ENCODE measurements around the gene IKZF2.

The IKZF2 gene

DNA sequence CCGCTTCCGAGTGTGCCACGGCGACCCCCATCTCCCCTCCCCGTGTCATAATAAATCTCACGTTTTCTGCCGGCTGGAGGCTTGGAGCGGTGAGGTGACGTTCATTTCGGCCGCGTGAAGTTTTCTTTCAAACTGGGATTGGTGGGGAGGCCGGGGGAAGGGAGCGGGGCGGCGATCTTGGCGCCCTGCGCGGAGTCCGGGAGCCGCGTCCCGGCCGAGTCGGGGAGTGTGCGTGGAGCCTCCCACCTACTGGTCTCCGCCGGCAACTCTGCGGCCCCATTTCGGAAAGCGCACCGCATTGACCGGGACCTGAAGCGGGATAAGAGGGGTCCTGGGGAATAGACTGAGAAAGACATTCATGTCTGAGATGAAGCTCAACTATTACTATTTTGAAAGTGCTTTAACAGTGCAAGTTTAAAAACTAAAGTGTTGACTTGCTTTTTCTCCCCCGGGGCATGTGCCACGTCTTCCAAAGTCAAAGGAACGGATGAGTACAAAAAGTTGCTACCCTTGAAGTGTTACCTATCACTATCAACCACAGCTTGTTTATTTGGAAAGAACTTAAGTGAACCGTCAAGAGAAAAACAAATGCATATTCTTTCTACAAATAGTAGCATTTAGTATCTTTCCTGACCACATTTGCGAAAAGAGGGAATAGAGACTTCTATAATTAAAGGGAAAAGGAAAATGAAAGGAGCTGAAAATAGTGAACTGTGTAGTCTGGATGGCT, 818 bp upstream of the IKZF2 start:
- DNase-seq = peak; percentile 44

DNA sequence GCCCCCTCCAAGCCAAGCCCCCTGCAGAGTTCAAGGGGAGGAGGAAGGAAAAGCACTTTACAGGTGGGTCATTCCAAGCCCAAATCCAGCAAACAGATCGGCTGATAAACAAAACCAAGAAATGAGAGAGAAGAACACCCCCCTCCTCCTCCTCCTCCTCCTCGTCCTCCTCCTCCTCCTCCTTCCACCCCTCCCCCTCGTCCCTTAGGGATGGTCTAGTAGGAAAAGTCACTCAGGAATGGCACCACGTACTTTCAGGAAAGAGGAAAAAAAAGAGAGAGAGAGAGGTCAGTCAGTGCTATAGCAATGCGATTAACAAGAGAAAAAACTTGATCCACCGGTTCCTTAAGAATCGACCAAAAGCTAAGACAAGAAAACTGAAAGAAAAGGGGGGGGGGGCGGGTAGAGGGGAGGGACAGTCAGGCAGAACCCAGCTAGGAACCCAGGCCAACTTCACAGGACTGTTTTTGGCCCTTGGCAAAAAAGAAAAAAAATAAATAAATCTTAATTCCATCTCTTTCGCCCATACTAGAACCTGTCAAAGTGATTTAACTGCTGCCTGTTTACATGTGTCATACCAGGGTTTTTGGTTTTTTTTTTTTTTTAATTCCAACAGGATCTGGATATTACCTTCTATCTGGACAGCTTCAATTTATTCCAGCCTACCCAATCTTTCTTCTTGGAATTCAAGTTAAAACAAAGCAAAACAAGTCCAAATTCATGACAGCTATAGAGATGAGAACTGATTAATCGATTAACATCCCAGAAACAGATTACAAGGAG, 906 bp downstream of the IKZF2 start:
- no peak for DNase-seq

DNA sequence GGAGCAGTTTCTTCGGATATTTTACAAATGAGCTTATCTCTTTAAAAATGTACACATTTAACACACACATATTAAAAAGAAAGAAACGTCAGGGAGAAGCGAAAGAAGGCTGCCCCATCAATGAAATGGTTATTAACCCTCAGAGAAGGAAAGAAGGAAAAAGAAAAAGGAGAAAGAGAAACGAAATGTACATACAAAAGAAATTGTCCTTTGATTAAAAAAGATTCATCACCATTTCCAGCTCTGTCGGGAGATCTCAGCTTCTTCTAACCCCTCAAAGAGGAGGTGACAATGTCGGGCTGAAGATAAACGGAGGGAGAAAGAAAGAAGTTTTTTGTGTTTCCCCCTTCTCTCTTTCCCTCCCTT, 1.5 kb downstream of the IKZF2 start:
- no peak for DNase-seq

DNA sequence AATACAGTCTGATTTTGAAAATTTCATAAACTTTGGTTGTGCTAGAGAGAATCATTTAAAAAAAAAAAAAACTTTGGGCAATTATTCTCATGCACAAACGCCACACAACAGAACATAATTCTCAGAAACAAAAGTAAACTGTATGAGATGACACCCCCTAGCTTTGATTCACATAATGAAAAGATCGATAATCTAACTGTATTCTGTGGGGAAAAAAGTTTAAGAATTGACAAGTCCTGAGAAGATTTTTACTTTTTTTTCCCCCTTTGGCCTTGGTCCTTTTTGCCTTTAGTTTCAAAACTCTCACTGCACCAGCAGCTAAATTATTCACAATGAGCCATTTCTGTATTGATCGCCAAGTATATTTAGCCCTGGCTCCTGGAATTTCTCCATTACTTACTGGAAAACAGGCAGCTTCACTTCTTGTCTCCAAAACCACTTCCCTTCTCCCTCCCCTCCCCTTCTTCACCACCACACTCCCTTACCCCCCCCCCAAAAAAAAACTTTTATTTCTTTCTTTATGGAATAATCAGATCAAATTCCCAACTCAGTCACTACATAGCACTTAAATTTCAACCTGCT, 2.0 kb downstream of the IKZF2 start:
- DNase-seq = no peak

DNA sequence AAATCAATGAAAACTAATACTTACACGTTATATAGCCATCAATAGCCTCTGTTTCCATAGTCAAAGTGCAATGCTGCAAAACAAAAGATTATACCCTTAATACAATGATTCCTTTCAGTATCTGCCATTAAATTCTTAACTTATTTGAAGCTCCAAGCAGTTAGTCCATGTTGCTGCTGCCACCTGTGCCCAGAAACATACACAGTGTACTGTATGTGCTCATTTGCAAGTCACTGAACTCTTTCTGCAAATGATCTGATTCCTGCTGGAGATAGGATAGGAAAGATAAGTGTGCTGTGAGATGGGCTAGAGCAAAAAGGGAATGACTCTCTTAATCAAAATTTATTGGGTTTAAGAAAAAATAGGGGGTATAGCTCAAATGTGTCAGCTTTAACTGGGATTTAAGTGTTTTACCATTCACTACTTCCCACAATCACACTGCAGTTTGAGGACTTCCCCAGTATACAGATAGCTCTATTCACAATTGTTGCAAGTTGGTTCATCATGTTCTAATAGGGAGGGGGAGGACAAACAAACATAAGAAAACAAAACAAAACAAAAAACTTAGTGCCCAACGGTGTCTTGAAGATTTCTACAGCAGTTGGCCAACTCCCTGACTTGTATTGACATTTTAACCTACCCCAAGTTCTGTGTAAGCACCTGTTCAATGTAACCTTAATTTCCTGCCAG, 2.7 kb downstream of the IKZF2 start:
- DNase-seq = no peak

DNA sequence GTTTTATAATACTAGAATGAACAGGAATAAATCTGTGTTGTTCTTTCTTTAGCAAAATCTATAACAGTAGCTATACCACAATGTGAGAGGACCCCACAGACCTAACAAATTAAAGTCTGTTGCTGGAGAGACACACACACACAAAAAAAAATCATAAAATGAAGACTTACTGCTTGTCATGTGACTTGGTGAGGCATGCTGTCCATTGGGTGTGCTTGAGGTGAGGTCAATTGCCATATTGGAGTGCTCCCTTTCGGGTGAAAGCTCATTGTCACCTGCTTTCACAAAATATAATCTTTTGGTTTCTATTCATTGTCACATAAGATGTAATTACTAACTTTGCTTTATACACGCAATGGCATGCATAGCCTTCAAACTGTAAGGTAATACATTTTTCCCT, 3.9 kb downstream of the IKZF2 start:
- DNase-seq = no peak

DNA sequence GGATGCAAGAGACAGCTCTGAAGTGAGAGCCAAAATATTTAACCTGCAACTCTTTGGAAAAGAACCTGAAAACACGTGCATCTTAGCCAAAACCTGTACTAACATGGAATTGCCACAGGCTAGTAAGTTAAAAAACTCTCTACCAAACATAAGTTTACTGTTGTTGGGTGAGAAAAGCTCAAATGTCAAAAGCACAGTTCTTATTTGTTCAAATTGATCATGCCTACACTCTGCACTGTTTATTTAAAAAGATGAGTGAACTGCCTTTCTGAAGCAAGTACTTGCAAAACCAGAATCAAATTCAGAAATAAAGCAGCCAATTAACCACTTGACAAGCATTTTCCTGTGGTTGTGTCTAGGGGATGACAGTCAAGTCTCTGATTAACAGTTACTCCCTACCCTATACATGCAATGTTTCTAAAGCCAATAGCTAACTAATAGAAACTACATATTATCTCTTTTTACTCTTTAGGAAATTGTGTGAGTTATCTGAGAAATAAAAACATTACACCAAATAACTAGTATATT, 5.6 kb downstream of the IKZF2 start:
- DNase-seq = no peak

DNA sequence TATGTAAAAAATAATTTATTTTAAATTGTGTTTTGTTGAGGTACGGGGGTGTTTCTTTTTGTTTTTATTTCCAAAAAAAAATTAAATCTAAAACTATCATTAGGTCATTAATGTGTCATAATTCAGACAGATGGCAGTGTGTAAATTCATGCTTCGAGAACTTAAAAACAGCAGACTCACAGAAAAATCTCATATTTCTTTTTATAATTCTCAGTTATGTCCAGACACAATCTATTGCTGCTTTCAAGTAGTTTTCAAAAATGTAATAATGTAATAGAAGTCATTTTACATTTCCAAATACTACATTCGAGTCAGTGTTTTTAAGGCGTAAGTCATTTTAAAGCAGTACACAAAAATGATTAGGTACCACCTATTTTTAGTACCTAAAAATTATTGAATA, 14.3 kb downstream of the IKZF2 start:
- DNase-seq = no peak

DNA sequence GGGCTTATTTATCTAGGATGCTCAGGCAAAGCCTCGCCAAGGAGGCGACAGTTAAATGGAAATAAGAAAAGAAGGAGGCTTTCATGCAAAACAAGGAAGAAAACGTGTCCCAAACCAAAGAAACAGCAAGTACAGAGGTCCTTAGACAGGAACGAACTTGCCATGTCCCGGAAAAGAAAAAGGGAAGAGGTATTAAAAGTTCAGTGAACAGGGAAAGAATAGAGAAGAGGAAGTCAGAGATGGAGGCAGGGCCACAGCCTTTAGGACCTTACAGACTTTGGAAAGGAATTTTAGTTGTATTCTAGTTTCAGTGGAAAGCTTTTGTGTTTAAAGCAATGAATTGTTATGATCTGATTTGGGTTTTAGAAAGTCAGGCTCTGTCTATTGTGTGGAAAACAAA, 22.1 kb downstream of the IKZF2 start:
- no peak for DNase-seq

DNA sequence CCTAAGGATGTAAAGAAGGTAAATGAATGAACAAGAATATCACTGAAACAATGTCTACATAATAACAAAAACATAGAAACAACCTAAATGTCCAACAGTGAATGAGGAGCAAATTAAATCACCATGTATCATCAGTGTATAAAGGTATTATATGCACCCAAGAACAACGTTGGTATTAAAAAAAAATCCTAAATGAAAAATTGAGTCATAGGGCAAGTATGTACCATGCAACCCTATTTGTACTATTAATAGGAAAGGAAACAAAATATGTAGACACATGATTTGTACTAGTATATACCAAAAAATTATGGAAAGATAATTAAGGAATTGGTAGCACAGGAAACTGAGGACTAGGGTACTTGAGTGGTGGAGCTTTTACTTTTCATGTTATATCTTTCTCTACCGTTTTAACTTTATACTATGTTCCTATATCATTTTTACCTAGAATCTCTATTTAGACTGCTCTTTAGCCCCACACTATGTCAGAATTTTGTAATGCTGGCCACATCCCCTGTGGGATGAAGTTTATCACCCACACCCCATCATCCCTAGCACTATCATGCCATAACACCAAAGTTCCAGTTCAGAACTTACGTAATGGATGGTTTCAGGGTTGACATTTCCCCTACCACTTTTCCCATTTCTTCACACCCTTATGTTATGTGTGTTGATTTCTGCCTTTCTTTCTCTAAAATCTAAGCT, 25.6 kb downstream of the IKZF2 start:
- no peak for DNase-seq

DNA sequence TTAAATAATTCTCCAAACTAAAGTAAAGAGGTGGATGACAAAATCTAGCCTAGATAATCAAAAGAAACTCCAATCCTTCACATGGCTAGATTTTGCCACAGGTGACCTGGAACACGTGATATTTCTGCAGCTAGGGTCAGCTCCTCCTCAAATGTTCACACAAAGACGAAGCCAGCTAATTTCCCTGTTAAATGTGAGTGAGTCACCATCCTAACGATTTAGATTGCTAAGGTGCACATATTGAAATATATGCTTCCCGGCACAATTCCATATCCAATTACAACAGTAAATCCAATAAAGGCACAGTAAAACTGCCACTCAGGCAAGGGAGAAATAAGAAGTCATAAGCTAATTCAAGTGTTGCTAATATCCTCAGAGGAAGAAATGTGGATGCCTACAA, 28.7 kb downstream of the IKZF2 start:
- DNase-seq = no peak

DNA sequence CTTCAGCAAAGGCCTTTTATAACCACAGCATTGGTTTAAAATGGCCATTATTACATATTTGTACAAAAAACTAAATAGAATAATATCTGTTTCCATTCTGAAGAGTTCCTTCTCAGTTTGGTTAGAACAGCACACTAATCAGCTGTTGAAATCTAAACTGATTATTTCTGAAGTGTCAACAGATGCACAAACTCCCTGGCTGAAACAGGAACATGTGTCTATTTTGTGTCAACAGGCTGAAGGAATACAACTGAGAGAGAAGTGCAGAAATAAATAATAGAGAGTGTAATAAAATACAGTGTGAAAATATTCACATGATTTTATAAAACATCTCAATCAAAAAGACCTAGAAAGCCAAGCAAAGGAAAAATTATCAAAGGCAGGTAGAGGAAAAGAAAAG, 29.7 kb downstream of the IKZF2 start:
- DNase-seq = no peak

DNA sequence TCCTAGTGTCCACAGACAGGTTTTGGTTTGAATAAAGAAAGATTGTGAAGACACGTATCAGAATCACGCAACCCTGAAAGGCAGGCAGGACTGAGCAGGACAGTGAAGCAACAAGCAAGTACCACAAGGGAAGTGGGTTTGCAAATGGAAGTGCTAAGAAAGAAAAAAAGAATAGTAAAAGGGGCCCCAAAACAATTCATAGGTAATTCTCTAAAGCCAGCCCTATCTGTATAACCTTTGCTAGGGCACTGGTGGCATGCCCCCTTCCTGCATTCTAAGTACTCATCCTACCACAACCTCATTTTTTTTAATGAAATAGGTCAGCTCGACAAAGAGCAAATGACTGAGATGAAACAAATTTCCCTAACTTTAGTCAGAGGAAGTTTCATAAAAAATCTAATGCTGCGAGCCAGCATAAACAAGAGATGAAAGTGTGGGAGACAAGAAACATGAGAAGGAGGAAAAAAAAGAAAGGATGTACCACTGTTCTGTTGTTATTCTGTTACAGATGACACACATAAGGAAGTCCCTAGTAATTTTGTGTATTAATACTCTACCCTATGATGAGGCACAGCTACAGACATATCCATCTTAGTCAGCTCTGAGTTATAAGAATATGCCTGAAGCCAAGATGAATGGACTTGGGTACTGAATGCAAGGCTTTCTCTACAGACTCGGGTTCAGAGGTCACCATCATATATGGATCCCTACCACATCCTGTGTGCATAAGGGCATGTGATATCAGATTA, 32.2 kb downstream of the IKZF2 start:
- no peak for DNase-seq

DNA sequence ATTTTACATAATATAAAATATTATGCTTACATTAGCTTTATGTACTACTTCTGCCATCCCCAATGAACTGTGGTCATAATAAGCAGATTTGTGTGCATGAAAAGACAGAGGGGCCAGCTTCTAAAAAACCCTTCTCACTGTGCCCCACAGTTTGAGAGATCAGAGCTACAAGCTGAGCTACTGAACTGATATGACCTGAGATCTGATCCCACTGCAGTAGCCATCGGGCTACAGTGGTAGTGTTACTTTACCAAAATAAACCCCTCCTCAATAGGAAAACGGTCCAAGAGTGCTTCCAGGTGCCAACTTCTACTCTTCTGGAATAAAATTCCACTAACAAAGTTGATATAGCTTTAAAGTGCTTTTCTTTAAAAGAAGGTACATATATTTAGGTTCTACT, 43.1 kb downstream of the IKZF2 start:
- DNase-seq = no peak

DNA sequence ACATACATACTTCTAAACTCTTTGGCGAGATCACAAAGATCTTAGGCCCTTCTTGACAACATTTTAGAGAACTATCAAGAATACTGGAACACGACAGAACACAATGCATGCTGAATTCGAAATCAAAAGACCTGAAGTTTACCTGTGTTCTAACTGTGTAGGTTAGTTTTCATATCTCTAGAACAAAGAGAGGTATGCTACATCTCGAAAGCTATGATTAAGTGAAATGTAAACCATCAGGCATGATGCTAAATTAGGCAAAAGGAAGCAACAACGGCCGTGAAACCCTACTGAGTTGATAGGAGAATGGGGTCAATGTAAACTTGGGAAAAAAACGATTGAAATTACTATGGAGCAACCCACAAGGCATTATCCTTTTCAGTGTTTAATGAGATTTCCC, 43.7 kb downstream of the IKZF2 start:
- no peak for DNase-seq

DNA sequence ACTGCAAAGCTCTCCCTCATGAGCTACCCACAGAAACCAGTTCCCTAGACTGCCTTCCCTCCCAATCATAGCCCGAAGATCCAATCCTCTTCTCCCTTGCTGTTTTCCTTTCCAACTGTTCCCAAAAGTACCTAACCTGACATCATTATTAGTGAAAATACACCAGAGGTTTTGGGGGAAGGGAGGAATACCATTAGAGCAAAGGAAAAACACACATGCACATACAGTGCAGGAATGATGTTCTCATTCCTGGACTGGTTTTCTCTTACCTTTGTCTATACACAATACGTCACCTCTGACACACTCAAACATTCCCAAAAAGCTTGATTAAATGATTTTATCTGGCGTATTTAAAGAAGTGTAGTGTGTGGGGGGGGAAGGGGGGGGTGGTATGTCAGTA, 46.2 kb downstream of the IKZF2 start:
- no peak for DNase-seq

DNA sequence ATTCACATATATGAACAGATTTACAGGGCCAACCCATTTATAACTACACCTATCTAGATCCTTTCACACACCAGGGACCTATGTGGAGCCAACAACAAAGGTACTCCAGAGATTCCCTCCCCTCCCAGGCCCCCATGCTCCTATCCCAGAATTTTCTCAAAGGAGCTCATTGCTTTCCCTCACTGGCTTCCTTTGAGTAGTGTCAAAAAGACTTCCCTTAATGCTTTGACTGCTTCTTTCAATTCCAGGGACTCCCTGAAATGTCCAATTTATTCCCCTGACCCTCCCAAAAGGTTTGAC, 46.6 kb downstream of the IKZF2 start:
- DNase-seq = no peak

DNA sequence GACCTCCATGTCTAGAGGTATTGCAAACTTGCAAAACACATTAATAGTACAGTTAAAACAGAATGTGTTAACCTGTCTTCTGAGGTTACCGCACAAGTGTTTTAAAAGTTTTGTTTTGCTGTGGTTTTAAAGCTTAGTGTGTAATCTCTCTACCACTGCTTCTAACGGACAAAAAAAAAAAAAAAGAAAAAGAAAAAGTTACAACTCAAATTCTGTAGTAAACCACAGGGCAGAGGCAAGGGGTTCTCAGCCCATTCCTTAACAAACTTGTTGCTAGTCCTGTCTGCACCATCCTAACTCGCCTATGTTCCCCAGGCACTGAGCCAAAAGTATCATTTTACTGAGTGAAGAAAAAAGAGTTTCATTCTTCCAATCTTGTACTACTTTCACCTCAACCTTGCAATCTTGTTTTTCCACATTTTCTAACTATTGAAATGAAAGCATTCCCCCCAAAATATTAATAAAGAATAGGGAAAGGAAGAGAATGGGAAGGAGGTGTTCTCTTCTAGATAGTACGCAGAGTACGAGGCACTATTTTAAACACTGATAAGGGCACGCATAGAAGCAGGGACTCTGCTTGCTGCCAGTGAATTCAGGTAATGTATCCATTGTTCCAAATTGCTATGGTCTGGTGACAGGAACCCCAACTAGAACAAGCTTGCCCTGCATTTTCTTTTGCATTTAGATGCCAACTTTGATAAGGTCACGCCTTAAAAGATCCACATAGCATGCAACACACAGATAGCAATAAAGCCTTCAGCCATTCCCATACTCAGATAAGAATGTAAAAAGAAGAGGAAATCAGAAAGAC, 47.1 kb downstream of the IKZF2 start:
- no peak for DNase-seq

DNA sequence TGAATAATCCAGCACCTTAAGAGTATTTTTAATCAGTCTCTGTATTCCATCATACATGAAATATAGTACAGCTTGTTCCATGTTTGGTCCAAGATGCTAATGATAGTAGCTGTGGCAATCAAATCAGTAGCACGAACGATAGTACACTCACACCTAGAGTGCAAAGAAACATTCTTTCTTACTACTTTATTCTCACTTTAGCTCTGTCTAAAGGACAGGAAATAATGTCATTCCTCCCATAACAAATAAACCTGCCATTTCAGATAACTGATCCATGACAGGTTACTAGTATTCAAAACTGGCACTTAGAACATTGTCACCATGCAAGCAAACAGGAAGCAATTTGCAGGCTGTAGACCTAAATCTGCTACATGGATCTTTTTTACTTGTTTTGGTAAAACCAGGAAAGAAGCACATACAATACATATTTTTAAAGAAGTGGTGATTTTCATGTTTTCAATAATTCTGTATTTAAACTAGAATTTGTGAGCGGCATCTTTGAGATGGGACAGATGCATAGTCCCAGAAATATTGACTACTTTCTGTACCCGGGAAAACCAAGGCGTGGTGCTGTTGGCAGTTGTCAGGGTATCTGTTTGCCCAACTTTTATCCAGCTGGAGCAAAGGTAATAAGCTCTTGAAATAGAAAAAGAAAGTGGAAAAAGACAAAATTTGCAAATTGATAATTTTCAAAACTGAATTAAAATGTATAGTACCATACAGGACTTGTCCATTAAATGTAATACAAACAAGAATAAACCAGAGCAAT, 49.5 kb downstream of the IKZF2 start:
- no peak for DNase-seq

DNA sequence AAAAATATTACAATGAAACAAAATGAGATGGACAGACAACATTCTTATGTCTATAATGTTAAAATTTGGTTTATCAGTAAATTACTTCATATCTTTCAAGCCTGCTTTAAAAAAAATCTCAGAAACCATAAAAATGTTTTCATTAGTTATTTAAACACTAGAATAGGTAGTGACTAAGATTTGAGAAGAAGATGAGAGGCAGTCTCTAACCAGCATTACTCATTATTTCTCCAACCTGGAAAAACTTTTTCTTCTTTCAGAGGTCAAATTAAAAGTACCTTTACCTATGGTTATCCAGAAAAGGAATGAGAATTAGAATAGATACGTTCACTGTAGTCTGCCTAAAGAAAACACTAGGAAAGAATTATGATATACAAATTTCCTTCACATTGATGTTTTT, 50.3 kb downstream of the IKZF2 start:
- no peak for DNase-seq

DNA sequence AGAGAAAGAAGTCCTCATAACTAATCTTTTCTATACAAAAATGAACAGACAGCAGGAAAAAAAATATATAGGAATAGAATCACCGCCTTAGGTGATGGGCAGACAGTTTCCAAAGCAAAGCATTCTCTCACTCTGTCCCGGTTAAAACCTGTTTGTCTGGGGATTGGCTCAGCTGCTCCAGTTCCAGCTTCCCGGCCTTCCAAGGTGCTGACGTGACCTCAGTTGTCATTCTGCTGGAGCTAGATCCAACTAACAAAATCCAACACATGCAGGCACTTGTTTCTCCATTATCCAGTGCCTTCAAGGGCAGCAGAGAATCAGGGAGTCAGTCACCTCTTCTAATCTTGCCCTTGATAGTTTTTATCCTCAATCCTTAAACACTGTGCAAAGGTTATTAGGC, 52.8 kb downstream of the IKZF2 start:
- no peak for DNase-seq
